Esophagus squamous epithelium (tissue), 4 donors: Measurements from ENCODE around the gene CARHSP1.

ENCODE experiments used
- POLR2A ChIP-seq, 4 donors: fragments of 450-650 bp; IDR thresholded peaks; one replicate each; pipeline ENCODE4 v1.6.1; 2017; ENCODE audit warnings: antibody characterized with exemption in 4 of 4, mild to moderate bottlenecking in 4 of 4, moderate library complexity in 3 of 4
- TF ChIP-seq, protein P1 (sequence below), 6 experiments: fragments of 450-650 bp in 4 of 6; fragments of 200-600 bp in 2 of 6; sonication (generic) in 2 of 6; IDR thresholded peaks; one replicate each; pipeline ENCODE4 v1.5.1; 2016 to 2019; ENCODE audit warnings: antibody characterized with exemption in 6 of 6, mild to moderate bottlenecking in 4 of 6, moderate library complexity in 4 of 6

DNA sequence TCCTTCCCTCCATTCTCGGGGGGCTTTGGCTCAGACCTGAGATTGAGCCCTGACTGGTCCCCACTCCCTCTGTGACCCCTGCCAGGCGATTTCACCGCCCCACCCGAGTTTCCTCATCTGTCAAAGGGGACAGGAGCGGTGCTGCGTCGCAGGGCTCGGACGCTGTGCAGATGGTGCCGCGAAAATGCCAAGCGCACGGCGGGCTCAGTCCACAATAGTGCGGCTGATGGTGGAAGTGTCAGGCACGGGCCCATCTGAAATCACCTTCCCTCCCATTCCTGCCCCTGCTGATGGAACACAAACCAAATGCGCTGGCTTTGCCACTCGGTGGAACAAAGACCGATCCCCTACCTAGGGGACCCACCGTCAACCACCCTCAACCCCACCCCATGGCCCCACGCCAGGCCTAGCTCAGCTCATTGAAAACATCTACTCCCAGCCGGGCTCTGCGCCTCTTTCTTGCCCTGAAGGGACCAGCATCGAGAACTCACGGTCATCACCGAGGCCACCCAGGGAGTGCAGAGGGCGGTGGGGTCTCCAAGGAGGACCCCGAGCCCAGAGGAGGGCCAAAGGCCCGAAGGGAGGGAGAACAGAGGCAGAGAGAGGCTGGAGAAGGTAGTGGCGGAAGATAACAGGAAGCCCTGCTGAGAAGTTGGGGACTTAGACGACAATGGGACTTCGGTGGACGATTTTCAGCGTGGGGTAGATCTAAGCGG lies 1.4 kb downstream of the CARHSP1 start:
- TF ChIP-seq POLR2A (IDR thresholded peaks at IDR 0.05): no peak
- TF ChIP-seq, protein P1, sequence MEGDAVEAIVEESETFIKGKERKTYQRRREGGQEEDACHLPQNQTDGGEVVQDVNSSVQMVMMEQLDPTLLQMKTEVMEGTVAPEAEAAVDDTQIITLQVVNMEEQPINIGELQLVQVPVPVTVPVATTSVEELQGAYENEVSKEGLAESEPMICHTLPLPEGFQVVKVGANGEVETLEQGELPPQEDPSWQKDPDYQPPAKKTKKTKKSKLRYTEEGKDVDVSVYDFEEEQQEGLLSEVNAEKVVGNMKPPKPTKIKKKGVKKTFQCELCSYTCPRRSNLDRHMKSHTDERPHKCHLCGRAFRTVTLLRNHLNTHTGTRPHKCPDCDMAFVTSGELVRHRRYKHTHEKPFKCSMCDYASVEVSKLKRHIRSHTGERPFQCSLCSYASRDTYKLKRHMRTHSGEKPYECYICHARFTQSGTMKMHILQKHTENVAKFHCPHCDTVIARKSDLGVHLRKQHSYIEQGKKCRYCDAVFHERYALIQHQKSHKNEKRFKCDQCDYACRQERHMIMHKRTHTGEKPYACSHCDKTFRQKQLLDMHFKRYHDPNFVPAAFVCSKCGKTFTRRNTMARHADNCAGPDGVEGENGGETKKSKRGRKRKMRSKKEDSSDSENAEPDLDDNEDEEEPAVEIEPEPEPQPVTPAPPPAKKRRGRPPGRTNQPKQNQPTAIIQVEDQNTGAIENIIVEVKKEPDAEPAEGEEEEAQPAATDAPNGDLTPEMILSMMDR (IDR thresholded peaks at IDR 0.05): no peak
